ENCODE measurements around the gene SUSD3.

The SUSD3 gene

DNA sequence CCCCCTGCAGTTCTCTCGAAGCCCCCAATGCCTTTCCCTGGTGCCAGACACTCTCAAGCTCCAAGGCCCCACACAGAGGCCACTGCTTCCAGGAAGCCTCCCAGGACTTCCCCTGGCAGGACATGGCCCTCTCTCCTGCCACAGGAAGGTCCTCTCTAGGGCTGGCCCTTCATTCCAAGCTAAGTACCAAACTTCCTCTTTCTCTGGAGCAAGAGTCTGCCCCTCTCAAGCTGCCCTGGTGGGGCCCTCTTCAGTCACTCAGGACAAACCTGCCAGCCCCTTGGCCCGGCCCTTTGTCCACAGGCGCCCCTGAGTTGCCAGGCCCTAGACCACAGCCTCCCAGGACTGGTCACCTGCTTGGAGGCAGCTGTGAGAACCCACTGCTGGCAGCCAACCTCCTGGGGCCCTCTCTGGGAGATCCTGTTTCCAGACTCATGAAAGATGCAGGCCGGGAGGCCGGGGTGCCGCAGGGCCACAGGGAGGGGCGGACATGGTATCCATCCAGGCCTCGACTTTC lies 69.0 kb downstream of the SUSD3 start:
- DNase-seq, result no peak

DNA sequence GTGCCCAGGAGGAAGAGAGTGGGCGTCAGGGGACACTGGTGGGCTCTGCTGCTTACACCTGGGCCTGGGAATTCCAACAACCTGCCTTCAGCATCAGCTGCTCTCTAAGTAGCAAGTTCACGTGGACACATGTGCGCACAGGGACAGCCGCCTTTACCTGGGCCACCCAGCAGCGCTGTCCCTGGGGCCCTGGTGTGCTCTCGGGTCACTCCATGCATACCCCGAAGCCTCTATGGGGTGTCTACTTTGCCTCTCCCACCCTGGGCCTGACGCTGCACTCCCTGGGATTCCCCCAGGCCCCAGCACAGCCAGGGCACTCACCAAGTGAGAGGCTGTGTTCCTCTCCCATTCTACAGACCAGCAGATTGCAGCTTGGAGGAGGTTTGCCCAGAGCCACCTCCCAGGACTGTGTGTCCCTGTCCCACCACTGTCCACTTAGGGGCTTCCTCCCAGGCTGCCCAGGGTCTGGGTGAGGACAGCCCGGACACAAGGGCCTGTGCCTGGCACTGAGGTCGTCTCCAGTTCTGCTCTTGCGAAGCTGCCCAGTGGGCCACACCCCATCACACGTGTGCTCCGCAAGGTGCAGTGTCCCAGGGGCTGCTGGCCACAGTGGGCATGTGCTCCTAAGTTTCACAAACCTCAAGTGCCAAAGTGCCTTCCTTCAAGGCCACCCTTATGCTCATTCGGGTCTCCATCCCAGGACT lies 69.7 kb downstream of the SUSD3 start:
- DNase-seq, result no peak

DNA sequence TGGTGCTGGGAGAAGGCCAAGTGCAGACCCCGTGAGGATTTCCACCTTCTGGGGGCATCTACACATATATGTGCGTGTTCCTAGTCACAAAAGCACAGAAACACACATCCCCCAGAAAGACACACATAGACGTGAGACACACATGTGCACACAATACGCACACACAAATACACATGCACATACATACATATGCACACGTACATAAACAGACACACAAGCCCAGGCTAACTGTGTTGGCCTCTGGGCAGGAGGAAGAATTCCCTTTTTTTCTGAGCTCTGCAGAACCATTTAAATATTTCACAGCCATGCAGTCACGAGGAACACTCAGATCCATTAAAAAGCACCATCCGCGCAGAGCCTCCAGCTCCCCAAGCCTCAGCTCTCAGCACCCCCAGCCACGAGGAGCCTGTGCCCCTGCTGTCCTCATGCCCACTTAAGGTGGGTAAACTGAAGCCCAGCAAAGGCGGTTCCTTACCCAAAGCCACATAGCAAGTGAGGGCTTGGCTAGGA lies 70.3 kb downstream of the SUSD3 start:
- no peak for DNase-seq

- DNase-seq, result no peak
Observed at GRCh38 chr9:93129286-93129685, 70.8 kb downstream of the SUSD3 start.

- no peak for DNase-seq
Observed at GRCh38 chr9:93129691-93130500, 71.4 kb downstream of the SUSD3 start.

GRCh38 chr9:93130861-93131481 lies 72.5 kb downstream of the SUSD3 start:
- no peak for DNase-seq

GRCh38 chr9:93131599-93132286 lies 73.2 kb downstream of the SUSD3 start:
- DNase-seq, result no peak

DNA sequence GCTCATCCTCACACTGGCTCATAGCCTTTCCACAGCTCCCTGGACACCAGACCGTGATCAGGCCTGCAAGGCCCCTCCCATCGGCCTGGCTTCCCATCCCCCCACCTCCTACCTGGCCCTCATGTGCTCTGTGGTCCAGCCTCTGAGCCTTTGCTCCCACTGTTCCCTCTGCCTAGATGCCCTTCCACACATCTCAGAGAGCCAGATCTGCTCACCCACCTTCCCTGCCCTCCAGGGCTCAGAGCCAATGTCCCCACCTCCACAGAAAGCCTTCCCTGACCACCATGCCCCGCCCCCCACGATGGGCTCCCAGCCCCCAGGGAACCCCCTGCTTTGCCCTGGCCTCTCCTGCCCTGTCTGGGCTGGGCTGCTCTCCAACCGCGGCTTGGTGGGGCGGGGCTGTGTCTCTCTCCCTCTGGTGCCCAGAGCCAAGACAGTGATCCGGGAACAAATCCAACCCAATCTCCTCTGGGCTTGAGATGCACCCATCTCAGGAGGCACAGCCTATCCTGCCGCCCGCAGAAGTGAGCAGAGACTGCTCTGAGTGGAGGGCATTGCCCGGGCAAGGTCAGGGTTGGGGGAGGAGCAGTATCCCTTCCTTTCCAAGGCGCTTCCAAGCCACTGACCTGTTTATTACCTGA lies 73.9 kb downstream of the SUSD3 start:
- DNase-seq, result no peak

DNA sequence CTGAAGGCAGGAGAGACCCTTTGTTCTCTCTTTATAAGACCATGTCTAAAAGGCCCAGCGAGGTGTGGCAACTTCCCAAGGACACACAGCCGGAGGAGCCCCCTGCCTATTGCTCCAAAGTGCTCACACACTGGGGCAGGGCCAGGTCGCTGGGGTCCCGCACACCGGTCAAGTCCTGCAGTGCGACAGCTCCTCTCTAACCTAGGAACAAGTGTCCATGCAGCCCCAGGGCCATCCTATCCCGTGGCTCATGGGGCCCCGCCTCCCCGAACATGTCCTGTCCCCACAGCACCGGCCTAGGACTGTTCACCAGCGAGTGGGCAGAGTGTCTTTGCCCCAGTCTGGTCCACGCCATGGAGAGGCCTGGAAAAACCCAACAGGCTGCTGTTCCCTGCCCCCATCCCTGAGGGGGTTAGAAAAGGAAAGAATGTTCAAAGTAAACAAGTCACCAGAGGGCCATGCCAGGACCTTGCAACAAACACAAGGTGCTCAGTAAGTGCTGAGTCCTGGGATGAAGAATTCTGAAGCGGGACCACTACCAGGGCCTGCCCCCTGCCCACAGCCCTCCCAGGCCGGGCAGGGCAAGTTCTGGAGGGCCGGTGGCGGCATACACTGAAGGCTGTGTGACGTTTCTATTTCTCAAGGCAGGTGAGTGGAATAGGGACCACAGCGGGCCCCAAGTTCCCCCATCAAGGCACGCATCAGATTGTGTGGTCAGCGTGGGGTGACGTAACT lies 74.6 kb downstream of the SUSD3 start:
- no peak for DNase-seq

GRCh38 chr9:93133681-93134014 lies 75.1 kb downstream of the SUSD3 start:
- peak; percentile 35 for DNase-seq

GRCh38 chr9:93134015-93134739 lies 75.7 kb downstream of the SUSD3 start, which contains the start of gene NINJ1:
TSS of gene NINJ1 (minus strand) at chr9:93134251. CDS start at chr9:93134217, 34 bp downstream.
- DNase-seq, result peak; percentile 90
